Ureter (tissue), 1 donor: ENCODE measurements around the gene STK31. TPM values are rescaled to one million over a fixed set of nuclear protein-coding genes. Genes with fewer than 3 reads are reported as not detected.
"Not testable (repeated sequence)": the region's sequence is repeated elsewhere in the genome, so short reads cannot be mapped to it uniquely, and the experiment has no call there.

Source experiments
- DNase-seq: peaks from one replicate; pipeline ENCODE4 v3.0.0-alpha.2; 2020; ENCODE audit warnings: low spot score
- total RNA-seq: library from RNA; stranded (reverse); gene quantifications from one replicate; pipeline ENCODE4 v1.2.4, GENCODE V29; 2023
- donor health status: DM: yes; HTN: yes; CAD: no.

The STK31 gene
- 2.5 TPM for total RNA-seq

- DNase-seq = no peak
Observed at GRCh38 chr7:23710000-23710399, at the start of gene STK31. Gene STK31 (plus strand): TSS chr7:23710219. CDS start chr7:23710286, 67 bp downstream.

GRCh38 chr7:23661385-23661784 lies 48.6 kb upstream of the STK31 start:
- no peak for DNase-seq

- no peak for DNase-seq
Observed at GRCh38 chr7:23662124-23662983, 47.7 kb upstream of the STK31 start.

- no peak for DNase-seq
Observed at GRCh38 chr7:23662984-23663313, 47.1 kb upstream of the STK31 start.

- no peak for DNase-seq
Observed at GRCh38 chr7:23664122-23664521, 45.9 kb upstream of the STK31 start.

- DNase-seq = no peak
Observed at GRCh38 chr7:23672033-23672432, 38.0 kb upstream of the STK31 start.

GRCh38 chr7:23679898-23680413 lies 30.1 kb upstream of the STK31 start, which contains the start of gene FAM221A:
Gene FAM221A (plus strand): TSS chr7:23680199. CDS start chr7:23680219, 20 bp downstream.
- peak; percentile 91 for DNase-seq

GRCh38 chr7:23680414-23681405 lies 29.3 kb upstream of the STK31 start:
- peak; percentile 83 for DNase-seq

- DNase-seq = not testable (repeated sequence)
Observed at GRCh38 chr7:23684041-23684440, 26.0 kb upstream of the STK31 start.

- DNase-seq = no peak
Observed at GRCh38 chr7:23685731-23686130, 24.3 kb upstream of the STK31 start.

- DNase-seq = peak; percentile 61
Observed at GRCh38 chr7:23687011-23687410, 23.0 kb upstream of the STK31 start.

- no peak for DNase-seq
Observed at GRCh38 chr7:23689165-23689564, 20.9 kb upstream of the STK31 start.

GRCh38 chr7:23691320-23691719 lies 18.7 kb upstream of the STK31 start:
- no peak for DNase-seq

- no peak for DNase-seq
Observed at GRCh38 chr7:23693224-23693623, 16.8 kb upstream of the STK31 start.

GRCh38 chr7:23696916-23697441 lies 13.0 kb upstream of the STK31 start:
- no peak for DNase-seq

- no peak for DNase-seq
Observed at GRCh38 chr7:23698822-23699221, 11.2 kb upstream of the STK31 start.

- no peak for DNase-seq
Observed at GRCh38 chr7:23700046-23700445, 10.0 kb upstream of the STK31 start.

GRCh38 chr7:23709081-23709750 lies 803 bp upstream of the STK31 start:
- no peak for DNase-seq

- no peak for DNase-seq
Observed at GRCh38 chr7:23712368-23713284, 2.6 kb downstream of the STK31 start.
